ENCODE data around the gene ATF5. TPM values are rescaled to one million over a fixed set of nuclear protein-coding genes. Genes with fewer than 3 reads are reported as not detected.

ATF5 gene
- total RNA-seq, 1 experiment from 2014 or later = 64.0 TPM

- Histone ChIP-seq H3K4me3 (ENCODE audit: low read depth, low read length) (no peak overlapping the region), H3K9me3 (no peaks in the 10 kb centered on the region), H3K4me1 (peaks cover 12% of the 10 kb centered on the region), H3K27me3 (replicated peaks; ENCODE audit: control insufficient read depth, insufficient read depth, low read length) (no peaks in the 10 kb centered on the region), H3K36me3 (ENCODE audit: control insufficient read depth, insufficient read depth, low read length) (no peaks in the 10 kb centered on the region; the same call in 1 of the 2 replicates)
- no peaks in the 10 kb centered on the region for H3K9me3 Mint-ChIP-seq (ENCODE audit: unreplicated experiment)
- peak in 1 of 2 experiments; percentile 27 for DNase-seq
- H3K4me1 Mint-ChIP-seq (ENCODE audit: low read depth, unreplicated experiment) = no peaks in the 10 kb centered on the region
- TF ChIP-seq CTCF (IDR thresholded peaks at IDR 0.05; ENCODE audit: insufficient read depth in 1 of 2, low read depth in 1 of 2, low read length in 1 of 2, severe bottlenecking in 1 of 2, unreplicated experiment in 1 of 2) = no peak
- H3K4me3 Mint-ChIP-seq (ENCODE audit: unreplicated experiment) = peak overlapping the region; percentile 89
- peaks cover 53% of the 10 kb centered on the region for H3K36me3 Mint-ChIP-seq (ENCODE audit: insufficient read depth, unreplicated experiment)
- H3K27me3 Mint-ChIP-seq (ENCODE audit: insufficient read depth, unreplicated experiment) = peaks cover 3% of the 10 kb centered on the region
- intact Hi-C loops (cut with micrococcal nuclease; ENCODE audit: unreplicated experiment) = no loop called here
- ChIA-PET POLR2A (no interaction called here), CTCF (no interaction called here)
- no TSS peak for BruUV-seq (replicated peaks)
- H3K27ac Mint-ChIP-seq (ENCODE audit: unreplicated experiment) = no peak overlapping the region
Observed at GRCh38 chr19:49888510-49888824, 40.5 kb upstream of the ATF5 start.

- Histone ChIP-seq H3K9me3 (no peaks in the 10 kb centered on the region), H3K4me1 (peaks cover 12% of the 10 kb centered on the region), H3K27me3 (replicated peaks; ENCODE audit: control insufficient read depth, insufficient read depth, low read length) (no peaks in the 10 kb centered on the region), H3K36me3 (ENCODE audit: control insufficient read depth, insufficient read depth, low read length) (no peaks in the 10 kb centered on the region), H3K4me3 (ENCODE audit: low read depth, low read length) (peak overlapping the region; percentile 86; the same call in 1 of the 2 replicates)
- ChIA-PET POLR2A (interaction anchor here (1.6 kb wide), 1 partner anchor 20 kb away, joined by 7 read pairs; no protein-coding TSS in a partner anchor), CTCF (no interaction called here)
- DNase-seq = peak in 1 of 2 experiments; percentile 30
- H3K36me3 Mint-ChIP-seq (ENCODE audit: insufficient read depth, unreplicated experiment) = peaks cover 53% of the 10 kb centered on the region
- no peak for TF ChIP-seq CTCF (IDR thresholded peaks at IDR 0.05; ENCODE audit: insufficient read depth in 1 of 2, low read depth in 1 of 2, low read length in 1 of 2, severe bottlenecking in 1 of 2, unreplicated experiment in 1 of 2)
- no peaks in the 10 kb centered on the region for H3K9me3 Mint-ChIP-seq (ENCODE audit: unreplicated experiment)
- H3K4me3 Mint-ChIP-seq (ENCODE audit: unreplicated experiment) = peak overlapping the region; percentile 89
- intact Hi-C loops (cut with micrococcal nuclease; ENCODE audit: unreplicated experiment) = no loop called here
- no TSS peak for BruUV-seq (replicated peaks)
- no peaks in the 10 kb centered on the region for H3K4me1 Mint-ChIP-seq (ENCODE audit: low read depth, unreplicated experiment)
- peaks cover 3% of the 10 kb centered on the region for H3K27me3 Mint-ChIP-seq (ENCODE audit: insufficient read depth, unreplicated experiment)
- peak overlapping the region; percentile 85 for H3K27ac Mint-ChIP-seq (ENCODE audit: unreplicated experiment)
Observed at GRCh38 chr19:49889038-49889686, 39.8 kb upstream of the ATF5 start.

GRCh38 chr19:49889687-49890348, 39.2 kb upstream of the ATF5 start:
- Histone ChIP-seq H3K4me1 (peaks cover 12% of the 10 kb centered on the region), H3K4me3 (ENCODE audit: low read depth, low read length) (peak overlapping the region; percentile 86), H3K9me3 (no peaks in the 10 kb centered on the region), H3K36me3 (ENCODE audit: control insufficient read depth, insufficient read depth, low read length) (no peaks in the 10 kb centered on the region), H3K27me3 (replicated peaks; ENCODE audit: control insufficient read depth, insufficient read depth, low read length) (no peaks in the 10 kb centered on the region)
- peak; percentile 81 to 88 for TF ChIP-seq CTCF (IDR thresholded peaks at IDR 0.05; ENCODE audit: insufficient read depth in 1 of 2, low read depth in 1 of 2, low read length in 1 of 2, severe bottlenecking in 1 of 2, unreplicated experiment in 1 of 2)
- Mint-ChIP-seq H3K4me3 (ENCODE audit: unreplicated experiment) (peak overlapping the region; percentile 89), H3K27me3 (ENCODE audit: insufficient read depth, unreplicated experiment) (peaks cover 3% of the 10 kb centered on the region), H3K36me3 (ENCODE audit: insufficient read depth, unreplicated experiment) (peaks cover 47% of the 10 kb centered on the region), H3K27ac (ENCODE audit: unreplicated experiment) (peak overlapping the region; percentile 85), H3K4me1 (ENCODE audit: low read depth, unreplicated experiment) (no peaks in the 10 kb centered on the region), H3K9me3 (ENCODE audit: unreplicated experiment) (no peaks in the 10 kb centered on the region)
- intact Hi-C loops (cut with micrococcal nuclease; ENCODE audit: unreplicated experiment) = loop anchor here (1.0 to 2.0 kb wide), 2 partner anchors 12 to 15 kb away; no protein-coding TSS in a partner anchor
- ChIA-PET POLR2A (interaction anchor here (0.6 to 1.6 kb wide), 7 partner anchors 11 to 927 kb away, joined by 3 to 7 read pairs (median 4); partner anchors contain the start of gene NUP62), CTCF (interaction anchor here (0.6 to 1.4 kb wide), 9 partner anchors 12 to 373 kb away, joined by 3 to 9 read pairs (median 4); partner anchors contain the start of genes AKT1S1, ATF5, MED25 and NUP62)
- peak; percentile 90 to 94 for DNase-seq
- BruUV-seq (replicated peaks) = TSS peak; percentile 47

Data from Caco-2 (cell line).